GM21825 (cell line): ENCODE results near the gene LRFN4.

Experiments used
- ATAC-seq: cut with Tn5 transposase; IDR thresholded peaks from one replicate; pipeline ENCODE4 v1.9.1; 2021; ENCODE audit warnings: mild to moderate bottlenecking, moderate library complexity; ENCODE audit not compliant: unreplicated experiment

LRFN4 gene

GRCh38 chr11:66845143-66845875, 11.6 kb upstream of the LRFN4 start:
- ATAC-seq: no peak

- no peak for ATAC-seq
Observed at GRCh38 chr11:66845876-66846212, 11.0 kb upstream of the LRFN4 start.

- no peak for ATAC-seq
Observed at GRCh38 chr11:66846671-66847091, 10.2 kb upstream of the LRFN4 start.

GRCh38 chr11:66847461-66848232, 9.2 kb upstream of the LRFN4 start:
- no peak for ATAC-seq

- ATAC-seq: no peak
Observed at GRCh38 chr11:66848671-66849500, 8.0 kb upstream of the LRFN4 start.

- no peak for ATAC-seq
Observed at GRCh38 chr11:66849501-66850234, 7.2 kb upstream of the LRFN4 start.

GRCh38 chr11:66850235-66850587, 6.7 kb upstream of the LRFN4 start:
- no peak for ATAC-seq

GRCh38 chr11:66850588-66851238, 6.2 kb upstream of the LRFN4 start:
- no peak for ATAC-seq

GRCh38 chr11:66851239-66851596, 5.6 kb upstream of the LRFN4 start:
- no peak for ATAC-seq

GRCh38 chr11:66851698-66852465, 5.0 kb upstream of the LRFN4 start:
- ATAC-seq: no peak

- no peak for ATAC-seq
Observed at GRCh38 chr11:66852466-66853241, 4.2 kb upstream of the LRFN4 start.

- no peak for ATAC-seq
Observed at GRCh38 chr11:66853242-66854229, 3.3 kb upstream of the LRFN4 start.

- ATAC-seq: no peak
Observed at GRCh38 chr11:66854231-66854661, 2.6 kb upstream of the LRFN4 start.

- ATAC-seq: no peak
Observed at GRCh38 chr11:66854729-66855211, 2.1 kb upstream of the LRFN4 start.

GRCh38 chr11:66855574-66856495, 1.0 kb upstream of the LRFN4 start:
- peak; percentile 58 for ATAC-seq

GRCh38 chr11:66857234-66857926, 516 bp downstream of the LRFN4 start:
- no peak for ATAC-seq
